ENCODE data around the gene LAMC2. TPM values are rescaled to one million over a fixed set of nuclear protein-coding genes. Genes with fewer than 3 reads are reported as not detected.

LAMC2 gene
- total and polyA plus RNA-seq, 10 of the 15 experiments (the other 5 are each of a cell fraction or from before 2014, with no cell fraction given) = 0.27 to 1.5 (median 0.92) TPM

- no peaks in the 10 kb centered on the region for H3K36me3 ChIP-seq (ENCODE audit: control insufficient read depth in 2 of 2, insufficient read depth in 2 of 2, low read length in 1 of 2)
- H3K9me3 ChIP-seq (replicated peaks; ENCODE audit: control insufficient read depth, insufficient read depth, low read length) = no peaks in the 10 kb centered on the region; the same call in 1 of the 3 replicates
- H3K79me2 ChIP-seq (ENCODE audit: control insufficient read depth, insufficient read depth, low read length) = no peaks in the 10 kb centered on the region
- in situ Hi-C loops (cut with MboI) (no loop called here), intact Hi-C loops (cut with micrococcal nuclease; ENCODE audit: unreplicated experiment) (no loop called here)
- ChIA-PET POLR2A (no interaction called here), SMC1A (ENCODE audit: uncharacterized antibody, unreplicated experiment) (interaction anchor here (1.2 to 1.5 kb wide), 4 partner anchors 19 to 24 kb away, joined by 4 to 6 read pairs (median 4); no protein-coding TSS in a partner anchor), RAD21 (ENCODE audit: unreplicated experiment) (no interaction called here), CTCF (interaction anchor here (1.8 kb wide), 1 partner anchor 22 kb away, joined by 4 read pairs; no protein-coding TSS in a partner anchor)
- no peaks in the 10 kb centered on the region for H4K20me1 ChIP-seq (ENCODE audit: control insufficient read depth, insufficient read depth)
- ATAC-seq = peak; percentile 47
- BruUV-seq (replicated peaks) = no TSS peak
- DNase-seq (ENCODE audit: low read depth, low spot score) = no peak
- no peak overlapping the region for H3K27ac ChIP-seq (ENCODE audit: control insufficient read depth, insufficient read depth)
- peaks cover 7% of the 10 kb centered on the region; the same call in 1 of the 2 replicates for H3K4me1 ChIP-seq (ENCODE audit: control insufficient read depth, insufficient read depth, low read length)
- H3K4me3 ChIP-seq = no peak overlapping the region
- H3K27me3 ChIP-seq (replicated peaks in 1 of 2; ENCODE audit: control insufficient read depth in 2 of 2, insufficient read depth in 2 of 2, low read length in 1 of 2) = no peaks in the 10 kb centered on the region
- no peak for FAIRE-seq
- H3K9ac ChIP-seq (ENCODE audit: control insufficient read depth, insufficient read depth, low read length) = no peak overlapping the region
- 55% methylated on average over 8 of the region's 8 CpGs for WGBS (ENCODE audit: insufficient coverage, insufficient replicate concordance, low lambda C conversion rate, missing lambda C conversion rate)
- no peak overlapping the region for H3K4me2 ChIP-seq (ENCODE audit: control insufficient read depth, insufficient read depth)
- H2AFZ ChIP-seq (ENCODE audit: control insufficient read depth, low read depth, low read length) = no peak overlapping the region
- TF ChIP-seq EED (IDR thresholded peaks at IDR 0.05; ENCODE audit: low read depth) (0 out of 2 replicates have a peak, but pooled peaks have one; percentile 0), STAT3 (IDR thresholded peaks at IDR 0.05; ENCODE audit: low read depth, low read length) (no peak)
These were observed 65.9 kb downstream of the LAMC2 start for GRCh38 chr1:183251959-183252450.

DNA sequence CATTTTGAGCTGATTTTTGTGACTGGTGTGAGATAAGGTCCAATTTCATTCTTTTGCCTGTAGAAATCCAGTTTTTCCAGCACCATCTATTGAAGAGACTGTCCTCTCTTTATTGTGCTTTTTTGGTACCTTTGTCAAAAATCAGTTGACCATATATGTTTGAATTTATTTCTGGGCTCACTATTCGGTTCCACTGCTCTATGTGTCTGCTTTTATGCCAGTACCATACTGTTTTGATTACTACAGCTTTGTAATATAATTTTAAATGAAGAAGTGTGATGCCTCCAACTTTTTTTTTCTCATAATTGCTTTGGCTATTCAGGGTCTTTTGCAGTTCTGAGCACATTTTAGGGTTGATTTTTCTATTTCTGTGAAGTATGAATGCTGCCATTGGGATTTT lies 69.0 kb downstream of the LAMC2 start:
- H3K4me1 ChIP-seq (ENCODE audit: control insufficient read depth, insufficient read depth, low read length) = peaks cover 7% of the 10 kb centered on the region; the same call in 1 of the 2 replicates
- intact Hi-C loops (cut with micrococcal nuclease; ENCODE audit: unreplicated experiment) = no loop called here
- no peak for ATAC-seq
- no peak overlapping the region for H3K4me2 ChIP-seq (ENCODE audit: control insufficient read depth, insufficient read depth)
- H3K79me2 ChIP-seq (ENCODE audit: control insufficient read depth, insufficient read depth, low read length) = no peaks in the 10 kb centered on the region
- in situ Hi-C loops (cut with MboI) = no loop called here
- no peak for DNase-seq (ENCODE audit: low read depth, low spot score)
- RAD21 ChIA-PET (ENCODE audit: unreplicated experiment) = no interaction called here
- no peak overlapping the region for H3K27ac ChIP-seq (ENCODE audit: control insufficient read depth, insufficient read depth)
- FAIRE-seq = no peak
- POLR2A ChIA-PET = no interaction called here
- no peak overlapping the region for H3K9ac ChIP-seq (ENCODE audit: control insufficient read depth, insufficient read depth, low read length)
- BruUV-seq (replicated peaks) = no TSS peak
- WGBS (ENCODE audit: insufficient coverage, insufficient replicate concordance, low lambda C conversion rate, missing lambda C conversion rate) = 0% methylated on average over 1 of the region's 1 CpG
- H3K27me3 ChIP-seq (replicated peaks in 1 of 2; ENCODE audit: control insufficient read depth in 2 of 2, insufficient read depth in 2 of 2, low read length in 1 of 2) = no peaks in the 10 kb centered on the region
- no peaks in the 10 kb centered on the region for H4K20me1 ChIP-seq (ENCODE audit: control insufficient read depth, insufficient read depth)
- CTCF ChIA-PET = no interaction called here
- H3K4me3 ChIP-seq = no peak overlapping the region
- H3K36me3 ChIP-seq (ENCODE audit: control insufficient read depth in 2 of 2, insufficient read depth in 2 of 2, low read length in 1 of 2) = no peaks in the 10 kb centered on the region
- no peak overlapping the region for H2AFZ ChIP-seq (ENCODE audit: control insufficient read depth, low read depth, low read length)
- H3K9me3 ChIP-seq (replicated peaks; ENCODE audit: control insufficient read depth, insufficient read depth, low read length) = no peaks in the 10 kb centered on the region; the same call in 1 of the 3 replicates
- SMC1A ChIA-PET (ENCODE audit: uncharacterized antibody, unreplicated experiment) = interaction anchor here (0.8 to 1.2 kb wide), 3 partner anchors 16 to 236 kb away, joined by 3 to 5 read pairs (median 3); no protein-coding TSS in a partner anchor
- TF ChIP-seq, protein P1, sequence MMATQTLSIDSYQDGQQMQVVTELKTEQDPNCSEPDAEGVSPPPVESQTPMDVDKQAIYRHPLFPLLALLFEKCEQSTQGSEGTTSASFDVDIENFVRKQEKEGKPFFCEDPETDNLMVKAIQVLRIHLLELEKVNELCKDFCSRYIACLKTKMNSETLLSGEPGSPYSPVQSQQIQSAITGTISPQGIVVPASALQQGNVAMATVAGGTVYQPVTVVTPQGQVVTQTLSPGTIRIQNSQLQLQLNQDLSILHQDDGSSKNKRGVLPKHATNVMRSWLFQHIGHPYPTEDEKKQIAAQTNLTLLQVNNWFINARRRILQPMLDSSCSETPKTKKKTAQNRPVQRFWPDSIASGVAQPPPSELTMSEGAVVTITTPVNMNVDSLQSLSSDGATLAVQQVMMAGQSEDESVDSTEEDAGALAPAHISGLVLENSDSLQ (IDR thresholded peaks at IDR 0.05) = no peak
- TF ChIP-seq, protein P2, sequence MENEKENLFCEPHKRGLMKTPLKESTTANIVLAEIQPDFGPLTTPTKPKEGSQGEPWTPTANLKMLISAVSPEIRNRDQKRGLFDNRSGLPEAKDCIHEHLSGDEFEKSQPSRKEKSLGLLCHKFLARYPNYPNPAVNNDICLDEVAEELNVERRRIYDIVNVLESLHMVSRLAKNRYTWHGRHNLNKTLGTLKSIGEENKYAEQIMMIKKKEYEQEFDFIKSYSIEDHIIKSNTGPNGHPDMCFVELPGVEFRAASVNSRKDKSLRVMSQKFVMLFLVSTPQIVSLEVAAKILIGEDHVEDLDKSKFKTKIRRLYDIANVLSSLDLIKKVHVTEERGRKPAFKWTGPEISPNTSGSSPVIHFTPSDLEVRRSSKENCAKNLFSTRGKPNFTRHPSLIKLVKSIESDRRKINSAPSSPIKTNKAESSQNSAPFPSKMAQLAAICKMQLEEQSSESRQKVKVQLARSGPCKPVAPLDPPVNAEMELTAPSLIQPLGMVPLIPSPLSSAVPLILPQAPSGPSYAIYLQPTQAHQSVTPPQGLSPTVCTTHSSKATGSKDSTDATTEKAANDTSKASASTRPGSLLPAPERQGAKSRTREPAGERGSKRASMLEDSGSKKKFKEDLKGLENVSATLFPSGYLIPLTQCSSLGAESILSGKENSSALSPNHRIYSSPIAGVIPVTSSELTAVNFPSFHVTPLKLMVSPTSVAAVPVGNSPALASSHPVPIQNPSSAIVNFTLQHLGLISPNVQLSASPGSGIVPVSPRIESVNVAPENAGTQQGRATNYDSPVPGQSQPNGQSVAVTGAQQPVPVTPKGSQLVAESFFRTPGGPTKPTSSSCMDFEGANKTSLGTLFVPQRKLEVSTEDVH (IDR thresholded peaks at IDR 0.05; ENCODE audit: low read depth, partially characterized antibody) = no peak
- no peak for TF ChIP-seq SP1 (IDR thresholded peaks at IDR 0.05; ENCODE audit: low read depth, low read length)
- TF ChIP-seq, protein P3, sequence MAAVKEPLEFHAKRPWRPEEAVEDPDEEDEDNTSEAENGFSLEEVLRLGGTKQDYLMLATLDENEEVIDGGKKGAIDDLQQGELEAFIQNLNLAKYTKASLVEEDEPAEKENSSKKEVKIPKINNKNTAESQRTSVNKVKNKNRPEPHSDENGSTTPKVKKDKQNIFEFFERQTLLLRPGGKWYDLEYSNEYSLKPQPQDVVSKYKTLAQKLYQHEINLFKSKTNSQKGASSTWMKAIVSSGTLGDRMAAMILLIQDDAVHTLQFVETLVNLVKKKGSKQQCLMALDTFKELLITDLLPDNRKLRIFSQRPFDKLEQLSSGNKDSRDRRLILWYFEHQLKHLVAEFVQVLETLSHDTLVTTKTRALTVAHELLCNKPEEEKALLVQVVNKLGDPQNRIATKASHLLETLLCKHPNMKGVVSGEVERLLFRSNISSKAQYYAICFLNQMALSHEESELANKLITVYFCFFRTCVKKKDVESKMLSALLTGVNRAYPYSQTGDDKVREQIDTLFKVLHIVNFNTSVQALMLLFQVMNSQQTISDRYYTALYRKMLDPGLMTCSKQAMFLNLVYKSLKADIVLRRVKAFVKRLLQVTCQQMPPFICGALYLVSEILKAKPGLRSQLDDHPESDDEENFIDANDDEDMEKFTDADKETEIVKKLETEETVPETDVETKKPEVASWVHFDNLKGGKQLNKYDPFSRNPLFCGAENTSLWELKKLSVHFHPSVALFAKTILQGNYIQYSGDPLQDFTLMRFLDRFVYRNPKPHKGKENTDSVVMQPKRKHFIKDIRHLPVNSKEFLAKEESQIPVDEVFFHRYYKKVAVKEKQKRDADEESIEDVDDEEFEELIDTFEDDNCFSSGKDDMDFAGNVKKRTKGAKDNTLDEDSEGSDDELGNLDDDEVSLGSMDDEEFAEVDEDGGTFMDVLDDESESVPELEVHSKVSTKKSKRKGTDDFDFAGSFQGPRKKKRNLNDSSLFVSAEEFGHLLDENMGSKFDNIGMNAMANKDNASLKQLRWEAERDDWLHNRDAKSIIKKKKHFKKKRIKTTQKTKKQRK (IDR thresholded peaks at IDR 0.05; ENCODE audit: low read depth, low read length) = no peak
- TF ChIP-seq FOS (IDR thresholded peaks at IDR 0.05; ENCODE audit: borderline replicate concordance, extremely low read depth, insufficient read length) = no peak
- TF ChIP-seq NR2C1 (IDR thresholded peaks at IDR 0.05) = no peak
- TF ChIP-seq BCL11A (IDR thresholded peaks at IDR 0.05; ENCODE audit: low read depth, low read length) = no peak
- TF ChIP-seq ZBED1 (IDR thresholded peaks at IDR 0.05; ENCODE audit: borderline replicate concordance) = no peak
- no peak for TF ChIP-seq CREM (IDR thresholded peaks at IDR 0.05; ENCODE audit: low read depth)
